Osteoblast (primary cell): ENCODE measurements around the gene TSPO2. TPM values are rescaled to one million over a fixed set of nuclear protein-coding genes. Genes with fewer than 3 reads are reported as not detected.

Experiments used
- DNase-seq: peaks from one replicate; pipeline ENCODE4 v3.0.0; 2011; ENCODE audit warnings: low spot score, mixed read lengths; ENCODE audit not compliant: insufficient read length; ENCODE audit errors: missing footprints
- H2AFZ ChIP-seq: 2 replicates; pipeline ENCODE4 v1.6.0; 2011; ENCODE audit warnings: mild to moderate bottlenecking, low read length
- H3K27ac ChIP-seq: 2 replicates; pipeline ENCODE4 v1.5.1; 2011; ENCODE audit warnings: mild to moderate bottlenecking, low read depth, low read length, moderate library complexity
- H3K27me3 ChIP-seq: 2 replicates; pipeline ENCODE4 v1.6.0; 2012; ENCODE audit warnings: mild to moderate bottlenecking, control low read depth, inconsistent platforms, low read length, moderate library complexity; ENCODE audit not compliant: insufficient read depth
- H3K36me3 ChIP-seq: 2 replicates; pipeline ENCODE4 v1.5.1; 2011; ENCODE audit warnings: mild to moderate bottlenecking, low read length, control low read depth, moderate library complexity; ENCODE audit not compliant: insufficient read depth
- H3K4me1 ChIP-seq: 2 replicates; pipeline ENCODE4 v1.5.1; 2011; ENCODE audit warnings: mild to moderate bottlenecking, low read length, control low read depth, moderate library complexity; ENCODE audit not compliant: insufficient read depth
- H3K4me2 ChIP-seq: 2 replicates; pipeline ENCODE4 v1.6.0; 2011; ENCODE audit warnings: mild to moderate bottlenecking, low read length; ENCODE audit not compliant: insufficient read depth
- H3K4me3 ChIP-seq: fragments of 200-600 bp; sonication (generic); 3 replicates; pipeline ENCODE4 v1.5.1; 2012; ENCODE audit warnings: mild to moderate bottlenecking, low read length, inconsistent platforms; ENCODE audit not compliant: insufficient read depth
- H3K79me2 ChIP-seq: 2 replicates; pipeline ENCODE4 v1.6.0; 2012; ENCODE audit warnings: mild to moderate bottlenecking, low read length, control low read depth, inconsistent platforms; ENCODE audit not compliant: insufficient read depth
- H3K9me3 ChIP-seq: 2 replicates; pipeline ENCODE4 v1.5.1; 2011; ENCODE audit warnings: low read depth, low read length, control low read depth
- H4K20me1 ChIP-seq: 2 replicates; pipeline ENCODE4 v1.6.0; 2012; ENCODE audit warnings: mild to moderate bottlenecking, low read length, control low read depth; ENCODE audit not compliant: insufficient read depth
- CTCF ChIP-seq: IDR thresholded peaks from 2 replicates; pipeline ENCODE4 v1.5.1; 2011; ENCODE audit warnings: mild to moderate bottlenecking, low read depth, low read length, moderate library complexity; ENCODE audit errors: extremely low read depth
- total RNA-seq: library from RNA; depleted of rRNA; stranded (reverse); fragments of >200 nt; gene quantifications from 2 replicates; pipeline ENCODE4 v1.2.3, GENCODE V29; 2012

The TSPO2 gene
- total RNA-seq, 1 donor: not detected

DNA sequence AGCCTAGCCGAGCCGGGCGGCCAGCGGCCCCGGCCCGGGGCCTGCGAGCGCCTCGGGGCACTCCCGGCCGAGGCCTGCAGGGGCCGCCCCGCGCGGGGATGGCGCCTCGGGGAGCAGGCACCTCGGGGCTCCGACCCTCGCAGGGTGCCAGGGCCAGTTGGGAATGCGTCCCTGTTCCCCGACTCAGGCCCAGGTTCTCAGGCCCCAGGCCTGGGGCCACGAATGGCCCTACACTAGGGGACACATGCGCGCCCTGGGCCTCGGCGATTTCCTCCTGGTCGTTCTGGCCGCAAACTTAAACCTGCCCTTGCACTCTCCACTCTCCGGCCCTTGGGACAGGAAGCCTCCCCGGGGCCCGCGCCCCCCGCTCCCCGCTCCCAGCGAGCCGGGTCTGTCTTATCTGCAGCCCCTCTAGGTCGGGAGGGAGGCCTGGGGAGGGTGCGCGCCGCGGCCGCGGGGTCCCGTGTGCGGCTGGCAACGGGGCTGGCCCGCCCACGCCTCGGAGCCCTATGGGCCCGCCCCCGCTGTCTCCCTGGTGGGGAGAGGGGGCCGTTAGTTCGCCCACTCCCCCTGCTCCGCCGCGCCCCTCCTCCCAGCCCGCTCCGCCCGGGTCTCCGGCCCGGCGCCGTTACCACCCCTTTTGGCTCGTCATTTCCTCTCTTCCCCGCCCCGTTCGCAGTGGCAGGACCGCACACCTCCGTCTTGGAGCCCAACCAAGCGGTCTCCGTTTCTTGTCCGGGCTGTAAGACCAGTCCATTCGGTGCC, 31.1 kb downstream of the TSPO2 start:
- peaks cover 47% of the 10 kb centered on the region for H3K79me2 ChIP-seq
- peaks cover 21% of the 10 kb centered on the region for H3K4me1 ChIP-seq
- peak overlapping the region; percentile 92 for H3K27ac ChIP-seq
- peak; percentile 88 for DNase-seq
- H4K20me1 ChIP-seq: peaks cover 7% of the 10 kb centered on the region
- H2AFZ ChIP-seq: peak overlapping the region; percentile 83
- peak overlapping the region; percentile 100 for H3K4me2 ChIP-seq
- TF ChIP-seq CTCF: peak; percentile 15
- no peaks in the 10 kb centered on the region for H3K27me3 ChIP-seq
- H3K36me3 ChIP-seq: no peaks in the 10 kb centered on the region
- H3K4me3 ChIP-seq: peak overlapping the region; percentile 87
- no peaks in the 10 kb centered on the region for H3K9me3 ChIP-seq

GRCh38 chr6:41073968-41074691, 31.9 kb downstream of the TSPO2 start:
- peaks cover 55% of the 10 kb centered on the region for H3K79me2 ChIP-seq
- no peaks in the 10 kb centered on the region for H3K9me3 ChIP-seq
- peak overlapping the region; percentile 87 for H3K4me3 ChIP-seq
- peak overlapping the region; percentile 92 for H3K27ac ChIP-seq
- peaks cover 7% of the 10 kb centered on the region for H4K20me1 ChIP-seq
- H3K4me1 ChIP-seq: peaks cover 21% of the 10 kb centered on the region
- H3K4me2 ChIP-seq: peak overlapping the region; percentile 100
- peak; percentile 85 for DNase-seq
- H3K36me3 ChIP-seq: no peaks in the 10 kb centered on the region
- H3K27me3 ChIP-seq: no peaks in the 10 kb centered on the region
- no peak for TF ChIP-seq CTCF
- peak overlapping the region; percentile 83 for H2AFZ ChIP-seq

- peaks cover 62% of the 10 kb centered on the region for H3K79me2 ChIP-seq
- H4K20me1 ChIP-seq: peaks cover 7% of the 10 kb centered on the region
- DNase-seq: no peak
- H2AFZ ChIP-seq: peak overlapping the region; percentile 83
- TF ChIP-seq CTCF: no peak
- H3K9me3 ChIP-seq: no peaks in the 10 kb centered on the region
- H3K27ac ChIP-seq: peak overlapping the region; percentile 92
- H3K4me1 ChIP-seq: peaks cover 21% of the 10 kb centered on the region
- H3K4me3 ChIP-seq: peak overlapping the region; percentile 87
- H3K4me2 ChIP-seq: peak overlapping the region; percentile 100
- H3K36me3 ChIP-seq: peaks cover 1% of the 10 kb centered on the region
- H3K27me3 ChIP-seq: no peaks in the 10 kb centered on the region
These were observed 32.6 kb downstream of the TSPO2 start for GRCh38 chr6:41074692-41075436.
